CD4-positive, alpha-beta T cell treated with Interleukin-12 subunit alpha and Interleukin-12 subunit beta, for 1 hour (primary cell): ENCODE measurements around the gene CFB.
"Not testable (repeated sequence)": the region's sequence is repeated elsewhere in the genome, so short reads cannot be mapped to it uniquely, and the experiment has no call there.

Source experiments
- DNase-seq: peaks from one replicate; pipeline ENCODE4 v3.0.0-alpha.2; 2020

The CFB gene

DNA sequence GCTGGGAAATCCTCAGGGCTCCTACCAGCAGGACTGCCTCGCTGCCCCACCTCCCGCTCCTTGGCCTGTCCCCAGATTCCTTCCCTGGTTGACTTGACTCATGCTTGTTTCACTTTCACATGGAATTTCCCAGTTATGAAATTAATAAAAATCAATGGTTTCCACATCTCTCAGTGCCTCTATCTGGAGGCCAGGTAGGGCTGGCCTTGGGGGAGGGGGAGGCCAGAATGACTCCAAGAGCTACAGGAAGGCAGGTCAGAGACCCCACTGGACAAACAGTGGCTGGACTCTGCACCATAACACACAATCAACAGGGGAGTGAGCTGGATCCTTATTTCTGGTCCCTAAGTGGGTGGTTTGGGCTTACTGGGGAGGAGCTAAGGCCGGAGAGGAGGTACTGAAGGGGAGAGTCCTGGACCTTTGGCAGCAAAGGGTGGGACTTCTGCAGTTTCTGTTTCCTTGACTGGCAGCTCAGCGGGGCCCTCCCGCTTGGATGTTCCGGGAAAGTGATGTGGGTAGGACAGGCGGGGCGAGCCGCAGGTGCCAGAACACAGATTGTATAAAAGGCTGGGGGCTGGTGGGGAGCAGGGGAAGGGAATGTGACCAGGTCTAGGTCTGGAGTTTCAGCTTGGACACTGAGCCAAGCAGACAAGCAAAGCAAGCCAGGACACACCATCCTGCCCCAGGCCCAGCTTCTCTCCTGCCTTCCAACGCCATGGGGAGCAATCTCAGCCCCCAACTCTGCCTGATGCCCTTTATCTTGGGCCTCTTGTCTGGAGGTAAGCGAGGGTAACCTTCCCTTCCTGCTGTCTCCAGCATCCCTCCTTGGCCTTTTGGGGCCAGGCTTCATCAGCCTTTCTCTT, at the start of gene CFB:
Gene CFB (plus strand): TSS at position 589 of the 863 bp plus-strand sequence. CDS start 127 bp downstream, at position 716.
- no peak for DNase-seq

DNA sequence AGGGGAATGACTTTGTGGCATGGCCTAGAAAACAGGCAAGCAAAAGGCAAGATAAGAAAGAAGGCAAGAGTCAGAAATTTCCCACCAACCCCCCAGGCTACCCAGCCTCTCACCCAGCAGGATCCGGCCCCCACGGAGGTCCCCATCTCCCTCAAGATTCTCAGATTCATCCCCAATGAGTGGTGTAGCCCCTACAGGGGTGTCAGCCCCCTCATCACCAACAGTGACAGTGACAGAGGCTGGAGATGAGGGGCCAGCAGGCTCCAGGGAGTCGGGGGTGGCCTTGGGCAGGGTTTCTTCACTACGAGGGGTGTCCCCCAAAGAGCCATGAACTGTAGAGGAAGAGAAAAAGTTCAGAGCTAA, 49.4 kb upstream of the CFB start:
- no peak for DNase-seq

DNA sequence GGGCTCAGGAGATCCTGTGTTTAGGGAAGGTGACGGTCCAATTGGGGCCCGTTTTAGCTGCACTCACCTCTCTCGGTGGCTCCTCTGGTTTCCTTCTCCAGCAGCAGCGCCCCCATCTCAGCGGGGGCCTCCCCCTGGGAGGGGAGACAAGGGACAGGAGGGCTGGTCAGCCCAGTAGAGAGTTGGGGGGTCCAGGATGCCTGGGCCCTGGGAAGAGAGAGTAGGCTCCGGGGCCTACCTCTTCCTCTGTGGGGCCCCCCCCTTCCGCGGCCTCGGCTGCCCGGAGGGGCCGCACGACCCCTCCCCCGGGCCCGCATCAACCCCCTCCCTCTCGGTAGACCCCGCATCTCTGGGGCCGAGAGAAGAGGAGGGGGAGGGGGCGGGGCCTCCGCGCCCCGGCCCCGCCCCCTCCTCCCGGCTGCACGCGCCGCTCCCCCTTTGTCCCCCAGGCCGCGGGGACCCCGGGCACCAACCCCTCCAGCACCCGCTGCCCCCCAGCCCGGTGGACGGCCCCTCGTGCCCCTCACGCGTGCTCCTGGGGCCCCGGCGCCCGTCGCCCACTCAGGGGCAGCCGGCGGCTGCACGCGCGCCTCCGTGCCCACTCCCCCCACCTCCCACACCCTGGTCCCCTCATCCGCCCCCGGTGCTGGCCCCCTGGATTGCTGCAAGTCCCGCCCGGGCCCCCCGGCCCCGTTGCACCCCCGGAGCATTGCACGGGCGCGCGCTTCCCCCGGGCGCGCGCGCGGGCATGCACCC, 48.9 kb upstream of the CFB start:
- DNase-seq: no peak

DNA sequence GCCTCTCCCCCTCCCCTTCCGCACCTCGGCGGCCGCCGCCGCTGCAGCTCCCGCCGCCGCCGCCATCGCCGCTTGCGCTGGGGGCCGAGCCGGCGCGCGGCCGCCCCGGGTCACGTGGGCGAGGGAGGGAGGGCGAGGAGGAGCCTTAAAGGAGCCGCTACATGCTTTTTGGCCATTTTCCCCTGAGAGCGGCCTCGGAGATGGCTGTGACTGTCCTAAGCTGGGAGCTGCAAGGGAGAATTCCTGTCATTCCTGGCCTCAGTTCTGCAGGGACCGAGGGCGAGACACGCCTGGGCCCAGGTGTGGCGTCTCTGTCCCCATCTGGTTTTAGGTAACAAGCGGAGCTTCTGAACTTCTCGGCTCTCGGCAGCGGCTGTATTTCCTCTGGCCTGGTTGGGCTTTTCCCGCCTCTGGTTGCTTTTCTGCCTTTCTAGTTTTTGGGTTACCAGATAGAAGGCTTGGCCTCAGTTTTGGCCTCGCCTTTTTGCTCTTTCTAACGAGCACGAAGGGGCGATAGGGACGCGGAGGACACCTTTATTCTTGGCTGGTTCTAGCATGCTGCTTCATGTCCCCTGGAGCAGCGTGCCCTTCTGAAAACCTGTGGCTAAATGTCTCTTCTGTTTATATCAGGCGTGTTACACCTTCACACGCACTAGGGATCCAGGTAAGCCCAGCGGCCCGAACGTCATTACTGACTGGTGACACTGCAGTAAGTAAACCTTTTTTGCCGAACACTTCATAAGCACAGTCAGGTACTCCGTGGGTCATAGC, 48.1 kb upstream of the CFB start, which contains the start of gene EHMT2:
Gene EHMT2 (minus strand): TSS at position 87 of the 771 bp plus-strand sequence. CDS start 21 bp downstream, at position 66.
- DNase-seq: peak; percentile 86

DNA sequence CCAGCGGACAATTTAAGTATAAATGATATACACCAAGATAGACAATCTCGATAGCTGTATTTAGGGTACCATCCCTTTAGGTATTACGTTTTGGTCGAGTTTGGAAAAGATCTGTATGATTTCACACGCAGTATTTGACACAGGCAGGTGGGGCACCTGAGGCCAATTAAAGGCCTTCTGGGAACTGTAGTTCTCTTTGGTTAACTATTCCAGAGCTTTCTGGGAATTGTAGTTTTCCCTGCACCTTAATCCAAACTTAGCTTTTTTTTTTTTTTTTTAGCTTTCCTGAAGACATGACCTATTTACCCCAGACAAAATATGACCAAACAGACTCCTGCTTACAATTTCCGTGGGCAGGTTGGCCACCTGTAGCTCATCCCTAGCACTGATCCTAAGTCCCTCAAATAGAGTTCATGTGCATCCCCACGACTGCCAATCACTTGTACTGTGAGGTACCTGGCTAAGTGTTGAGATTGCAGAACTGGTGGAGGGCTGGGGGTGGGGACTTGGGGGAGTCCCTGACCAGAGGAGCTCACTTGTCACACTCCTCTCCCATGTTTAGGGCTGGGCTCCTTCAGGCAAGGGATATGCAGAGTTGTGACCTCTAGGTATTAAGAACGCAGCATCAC, 47.4 kb upstream of the CFB start:
- DNase-seq: peak; percentile 68

DNA sequence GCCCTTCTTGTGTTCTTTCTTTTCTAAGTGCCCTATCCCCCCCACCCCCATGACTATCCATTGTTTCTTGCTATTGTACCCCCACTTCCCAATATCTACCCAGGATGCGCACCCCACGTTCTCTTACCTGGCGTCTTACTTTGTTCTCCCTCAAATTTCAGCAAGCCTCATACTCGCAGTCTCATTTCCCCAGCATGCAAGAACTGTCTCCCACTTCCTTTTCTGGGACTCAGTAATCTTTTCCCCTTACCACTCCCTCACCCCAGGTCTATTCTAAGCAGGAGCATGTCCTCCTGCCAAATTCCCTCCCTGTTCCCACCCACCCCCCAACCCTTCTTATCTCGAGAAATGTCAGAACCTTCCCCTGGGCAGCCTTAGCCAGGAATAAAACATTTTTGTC, 46.7 kb upstream of the CFB start:
- no peak for DNase-seq

DNA sequence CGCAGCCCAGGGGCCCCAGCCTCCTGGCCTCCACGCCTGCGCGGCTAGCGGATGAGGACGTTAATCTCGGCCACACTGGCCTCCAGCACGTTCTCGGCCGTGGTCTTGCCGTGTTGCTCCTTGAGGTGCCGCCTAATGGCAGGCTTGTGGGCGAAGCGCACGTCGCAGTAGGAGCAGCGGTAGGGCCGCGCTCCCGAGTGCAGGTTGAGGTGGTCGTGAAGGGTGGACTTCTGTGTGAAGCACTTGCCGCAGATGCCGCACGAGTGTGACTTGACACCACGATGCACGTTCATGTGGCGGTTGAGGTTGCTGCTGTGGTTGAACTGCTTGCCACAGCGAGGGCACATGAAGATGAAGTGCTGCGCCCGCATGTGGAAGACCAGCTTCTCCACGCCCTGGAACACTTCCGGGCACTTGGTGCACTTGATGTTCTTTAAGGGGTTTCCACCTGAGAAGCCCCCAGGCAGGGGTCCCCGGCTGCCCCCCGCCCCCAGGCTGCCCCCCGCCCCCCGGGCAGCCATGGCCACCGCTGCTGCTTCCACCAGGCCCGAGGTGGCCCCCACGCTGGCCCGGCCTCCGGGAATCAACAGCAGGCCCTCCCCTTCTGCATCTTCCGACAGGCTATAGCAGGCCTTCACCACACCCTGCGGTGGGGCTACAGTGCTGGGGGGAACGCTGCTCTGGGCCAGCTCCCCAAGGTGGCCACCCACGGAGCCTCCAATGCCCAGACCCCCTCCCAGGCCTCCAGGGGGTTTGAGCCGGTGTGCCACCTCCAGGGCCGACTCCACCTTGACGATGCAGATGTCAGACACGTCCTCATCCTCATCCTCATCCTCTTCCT, 45.8 kb upstream of the CFB start:
- DNase-seq: peak; percentile 27

DNA sequence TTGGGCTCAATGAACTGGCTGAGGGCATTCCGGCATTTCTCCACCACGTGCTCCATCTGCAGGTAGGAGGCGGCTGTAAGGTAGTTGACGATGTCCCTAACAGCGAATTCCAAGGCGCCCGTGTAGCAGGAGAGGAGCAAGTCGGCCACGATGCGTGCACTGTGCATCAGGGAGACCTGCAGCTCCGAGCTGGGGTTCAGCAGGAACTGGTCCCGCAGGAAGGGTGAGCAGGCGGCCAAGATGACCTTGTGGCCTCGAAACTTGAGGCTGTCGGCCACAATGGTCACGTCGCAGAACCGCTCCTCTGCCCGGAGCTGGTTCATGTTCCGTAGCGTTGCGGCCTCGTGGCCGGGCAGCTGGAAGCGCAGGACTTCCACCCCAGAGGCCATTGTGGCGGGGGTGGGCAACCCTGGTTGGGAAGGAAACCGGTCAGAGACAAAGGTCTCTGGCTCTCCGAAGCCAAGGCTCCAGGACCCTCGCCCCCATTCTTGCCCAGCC, 44.9 kb upstream of the CFB start:
- peak; percentile 13 for DNase-seq

DNA sequence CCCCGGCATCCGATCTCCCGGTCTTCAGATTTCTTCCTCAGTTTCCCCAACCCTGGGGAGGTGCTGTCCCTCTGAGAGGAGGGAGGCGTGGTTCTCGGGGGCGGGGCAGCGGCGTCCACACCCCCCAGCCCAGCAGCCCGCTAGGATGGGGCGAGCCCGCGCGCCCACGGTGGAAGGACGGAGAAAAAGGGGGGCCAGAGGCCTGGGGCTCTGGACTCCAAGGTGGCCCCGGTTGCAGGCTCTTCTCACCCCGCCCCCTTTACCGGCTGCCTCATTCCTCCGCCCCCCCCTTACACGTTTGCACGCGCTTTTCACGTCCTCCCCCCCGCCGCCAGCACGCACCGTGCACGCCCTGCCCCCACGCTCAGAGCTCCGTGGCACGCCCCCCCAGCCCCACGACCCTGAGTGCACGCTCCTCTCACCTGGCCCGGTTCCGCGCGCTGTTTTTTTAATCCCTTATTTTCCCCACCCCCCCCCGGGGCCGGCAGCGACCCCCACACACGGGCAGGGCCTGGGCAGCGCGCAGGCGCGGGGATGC, 44.4 kb upstream of the CFB start:
- DNase-seq: peak; percentile 66

- peak; percentile 90 for DNase-seq
Measured at GRCh38 chr6:31901953-31902643, 43.8 kb upstream of the CFB start, which contains the start of gene ZBTB12. Gene ZBTB12 (minus strand): TSS chr6:31902086. CDS start chr6:31901305, 781 bp downstream.

DNA sequence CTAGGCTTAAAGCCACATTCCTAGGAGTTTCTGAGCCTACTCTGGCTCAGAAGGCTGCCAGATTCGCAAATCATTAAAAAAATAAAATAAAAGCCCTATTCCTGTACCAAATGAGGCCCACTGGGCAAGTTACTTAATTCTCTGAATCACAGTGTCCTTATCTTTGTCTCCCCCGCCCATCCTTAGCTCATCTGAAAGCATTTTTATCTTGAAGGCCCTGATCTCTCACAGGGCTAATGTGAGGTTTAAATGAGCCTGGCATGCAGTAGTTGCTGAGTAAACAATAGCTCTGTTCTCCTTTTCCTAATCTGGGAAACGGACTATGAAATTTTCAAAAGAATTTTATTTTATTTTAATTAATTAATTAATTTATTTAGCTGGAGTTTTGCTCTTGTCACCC, 41.9 kb upstream of the CFB start:
- DNase-seq: no peak

- DNase-seq: no peak
Measured at GRCh38 chr6:31905041-31905440, 40.9 kb upstream of the CFB start.

DNA sequence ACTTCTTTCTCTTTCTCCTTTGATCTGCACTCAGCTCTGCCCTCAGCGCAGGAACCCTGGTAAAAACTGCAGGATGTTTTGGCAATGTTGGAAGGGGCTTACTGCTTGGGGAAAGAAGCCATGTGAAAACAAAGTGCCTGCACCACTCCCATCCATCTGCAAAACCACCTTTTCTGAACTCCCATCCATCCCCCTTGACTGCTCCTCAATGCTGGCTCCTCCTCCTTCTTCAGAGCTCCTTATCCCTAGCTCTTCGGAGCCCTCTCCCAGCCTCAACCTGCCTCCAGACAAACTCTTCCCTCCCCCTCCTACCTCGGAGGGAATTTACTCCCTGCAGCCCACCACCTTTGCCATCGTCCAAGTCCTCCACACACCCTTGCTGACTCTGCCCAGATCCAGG, 39.8 kb upstream of the CFB start:
- DNase-seq: no peak

- DNase-seq: not testable (repeated sequence)
Measured at GRCh38 chr6:31906727-31907126, 39.2 kb upstream of the CFB start.

GRCh38 chr6:31907158-31907813, 38.6 kb upstream of the CFB start:
- no peak for DNase-seq

DNA sequence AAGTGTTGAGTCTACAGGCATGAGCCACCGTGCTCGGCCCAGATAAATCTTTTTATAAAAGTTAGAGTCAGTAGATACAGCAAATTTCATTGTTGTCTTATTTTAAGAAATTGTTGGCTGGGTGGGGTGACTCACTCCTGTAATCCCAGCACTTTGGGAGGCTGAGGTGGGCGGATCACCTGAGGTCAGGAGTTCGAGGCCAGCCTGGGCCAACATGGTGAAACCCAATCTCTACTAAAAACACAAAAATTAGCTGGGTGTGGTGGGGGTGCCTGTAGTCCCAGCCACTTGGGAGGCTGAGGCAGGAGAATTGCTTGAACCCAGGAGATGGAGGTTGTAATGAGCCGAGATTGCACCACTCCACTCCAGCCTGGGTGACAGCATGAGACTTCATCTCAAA, 37.6 kb upstream of the CFB start:
- DNase-seq: not testable (repeated sequence)

DNA sequence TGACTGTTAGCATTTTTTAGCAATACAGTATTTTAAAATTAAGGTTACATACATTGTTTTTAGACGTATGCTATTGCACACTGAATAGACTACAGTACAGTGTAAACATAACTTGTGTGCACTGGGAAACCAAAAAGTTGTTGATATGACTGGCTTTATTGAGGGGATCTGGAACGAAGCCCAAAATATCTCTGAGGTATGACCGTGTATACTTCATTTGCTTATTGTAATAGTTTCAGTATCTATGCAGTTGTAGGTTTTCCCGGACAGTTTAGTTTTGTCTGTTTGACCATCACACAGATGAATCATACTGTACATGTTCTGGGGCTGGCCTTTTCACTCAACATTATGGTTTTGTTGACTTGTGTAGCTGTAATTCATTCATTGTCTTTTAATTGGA, 37.1 kb upstream of the CFB start:
- no peak for DNase-seq

DNA sequence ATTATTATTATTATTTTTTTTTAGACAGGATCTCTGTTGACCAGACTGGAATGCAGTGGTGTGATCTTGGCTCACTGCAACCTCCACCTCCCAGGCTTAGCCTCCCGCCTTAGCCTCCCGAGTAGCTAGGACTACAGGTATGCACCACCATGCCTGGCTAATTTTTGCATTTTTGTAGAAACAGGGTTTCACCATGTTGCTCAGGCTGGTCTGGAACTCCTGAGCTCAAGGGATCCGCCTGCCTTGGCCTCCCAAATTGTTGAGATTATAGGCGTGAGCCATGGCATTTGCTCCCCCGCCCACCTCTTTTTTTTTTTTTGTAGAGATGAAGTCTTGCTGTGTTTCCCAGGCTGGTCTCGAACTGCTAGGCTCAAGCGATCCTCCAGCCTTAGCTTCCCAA, 36.6 kb upstream of the CFB start:
- not testable (repeated sequence) for DNase-seq

GRCh38 chr6:31911826-31912585, 33.9 kb upstream of the CFB start:
- DNase-seq: no peak
